HG03139 (cell line): ENCODE results near the gene POR.
"Not testable (repeated sequence)": the region's sequence is repeated elsewhere in the genome, so short reads cannot be mapped to it uniquely, and the experiment has no call there.

Source experiments
- ATAC-seq: cut with Tn5 transposase; IDR thresholded peaks from one replicate; pipeline ENCODE4 v1.9.1; 2021; ENCODE audit not compliant: unreplicated experiment

Gene POR

GRCh38 chr7:75988568-75989499, 73.9 kb downstream of the POR start:
- no peak for ATAC-seq

- no peak for ATAC-seq
Measured at GRCh38 chr7:75989500-75990388, 74.8 kb downstream of the POR start.

DNA sequence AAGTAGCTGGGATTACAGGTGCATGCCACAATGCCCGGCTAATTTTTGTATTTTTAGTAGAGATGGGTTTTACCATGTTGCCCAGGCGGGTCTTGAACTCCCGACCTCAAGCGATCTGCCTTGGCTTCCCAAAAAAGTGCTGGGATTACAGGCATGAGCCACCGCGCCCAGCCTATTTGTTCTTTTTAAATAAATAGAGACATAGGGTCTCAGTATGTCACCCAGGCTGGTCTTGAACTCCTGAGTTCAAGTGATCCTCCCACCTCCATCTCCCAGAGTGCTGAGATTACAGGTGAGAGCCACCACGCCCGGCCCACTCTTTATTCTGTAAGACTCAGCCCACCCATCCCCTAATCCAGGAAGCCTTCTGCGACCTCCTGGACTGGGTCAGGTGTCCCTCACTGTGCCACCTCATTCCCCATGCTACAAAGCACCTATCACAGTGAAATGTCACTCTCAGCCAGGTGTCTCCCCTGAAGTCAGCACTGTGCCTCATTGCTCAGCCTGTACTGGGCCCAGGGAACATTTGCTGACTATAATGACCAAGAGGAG, 76.7 kb downstream of the POR start:
- no peak for ATAC-seq

GRCh38 chr7:75992083-75992755, 77.3 kb downstream of the POR start:
- ATAC-seq: no peak

DNA sequence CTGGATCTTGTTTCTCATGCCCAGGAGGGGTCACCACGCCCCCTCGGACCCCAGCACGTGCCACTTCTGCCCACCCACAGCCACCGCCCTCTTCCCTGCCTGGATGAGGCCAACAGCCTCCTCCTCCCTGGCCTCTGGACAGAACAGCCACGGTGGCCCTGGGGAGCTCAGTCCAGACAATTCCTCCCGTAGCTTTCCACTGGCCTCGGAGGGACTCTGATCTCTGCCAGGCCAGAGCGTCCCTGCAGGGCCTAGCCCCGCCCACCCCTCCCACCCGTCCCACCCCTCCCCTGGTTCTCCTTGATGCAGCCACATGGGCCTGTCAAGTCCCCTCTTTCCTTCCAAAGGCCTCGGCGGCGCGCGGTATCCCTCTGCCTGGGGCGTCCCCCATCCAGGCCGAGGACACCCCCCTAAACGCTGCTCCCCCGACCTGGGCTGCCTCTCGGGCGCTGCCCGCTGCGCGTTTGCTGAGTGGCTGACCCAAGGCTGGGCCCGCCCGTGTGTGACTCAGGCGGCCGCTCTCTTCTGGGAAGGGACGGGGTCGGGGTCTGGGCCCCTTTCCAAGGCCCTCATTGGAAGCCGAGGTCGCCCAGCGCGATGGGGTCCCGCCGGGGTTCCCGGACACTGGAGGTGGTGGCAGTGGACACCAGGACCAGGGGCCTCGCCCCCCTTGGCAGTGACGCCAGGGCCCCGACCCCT, 78.9 kb downstream of the POR start:
- no peak for ATAC-seq

- peak; percentile 89 for ATAC-seq
Measured at GRCh38 chr7:75994388-75995051, 79.6 kb downstream of the POR start, which contains the start of gene TMEM120A. TSS of gene TMEM120A (minus strand) at chr7:75994595. CDS start at chr7:75994570, 25 bp downstream.

DNA sequence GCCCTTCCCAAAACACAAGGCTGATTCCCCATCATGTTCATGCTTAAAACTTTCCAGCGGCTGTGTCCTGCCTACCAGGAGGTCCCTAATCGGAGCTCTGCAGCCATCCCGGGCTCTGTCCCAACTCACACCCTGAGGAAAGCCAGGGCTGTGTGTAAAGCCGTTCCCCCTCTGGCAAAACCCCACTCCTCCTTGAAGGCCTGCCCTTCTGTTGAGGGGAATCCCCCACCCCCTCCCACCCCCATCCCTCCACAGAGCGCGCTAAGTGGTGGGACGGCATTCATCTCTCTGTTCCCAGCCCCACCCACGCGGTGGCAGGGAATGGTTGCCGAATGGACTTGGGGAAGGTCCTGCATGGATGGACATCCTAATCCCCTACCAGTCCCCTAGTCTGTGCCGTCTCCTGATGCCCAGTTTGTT, 80.1 kb downstream of the POR start:
- ATAC-seq: no peak

- ATAC-seq: no peak
Measured at GRCh38 chr7:75995996-75996395, 81.0 kb downstream of the POR start.

GRCh38 chr7:75996476-75996875, 81.5 kb downstream of the POR start:
- no peak for ATAC-seq

GRCh38 chr7:75998038-75998437, 83.1 kb downstream of the POR start:
- ATAC-seq: no peak

DNA sequence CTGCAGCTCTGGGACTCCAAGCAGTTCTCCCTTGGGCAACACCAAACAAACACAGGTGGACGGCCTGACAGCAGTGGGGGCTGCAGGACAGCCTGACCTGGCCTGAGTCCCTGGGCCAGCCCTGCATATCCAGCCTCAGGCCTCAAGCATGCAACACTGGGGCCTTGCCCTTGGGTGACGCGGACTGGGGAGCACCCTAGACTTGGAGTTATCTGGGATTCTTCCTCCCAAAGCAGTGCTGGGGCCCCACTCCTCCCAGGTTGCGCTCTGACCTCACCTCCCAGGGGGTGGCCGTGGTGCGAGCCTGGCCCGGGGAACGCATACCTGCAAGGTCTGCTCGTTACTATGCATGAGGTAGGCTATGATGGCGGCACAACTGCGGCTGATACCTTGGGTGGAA, 85.6 kb downstream of the POR start:
- ATAC-seq: no peak

DNA sequence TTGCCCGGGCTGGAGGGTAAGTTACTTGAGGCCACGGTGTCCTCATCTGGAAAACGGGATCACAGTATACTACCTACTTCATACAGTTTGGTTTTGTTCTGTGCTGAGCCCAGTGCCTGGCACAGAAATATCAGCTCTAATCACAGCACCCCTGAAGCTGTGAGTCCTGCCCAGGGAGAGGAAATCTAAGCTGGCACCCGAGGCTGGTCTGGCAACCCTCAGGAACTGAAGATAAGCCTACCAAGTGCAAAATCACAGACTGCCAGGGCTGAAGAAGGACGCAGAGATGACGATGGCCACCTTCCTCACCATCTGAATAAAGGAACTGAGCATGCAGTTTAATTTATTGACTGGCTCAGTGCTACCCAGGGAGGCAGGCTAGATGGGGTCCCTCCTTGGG, 87.2 kb downstream of the POR start:
- no peak for ATAC-seq

DNA sequence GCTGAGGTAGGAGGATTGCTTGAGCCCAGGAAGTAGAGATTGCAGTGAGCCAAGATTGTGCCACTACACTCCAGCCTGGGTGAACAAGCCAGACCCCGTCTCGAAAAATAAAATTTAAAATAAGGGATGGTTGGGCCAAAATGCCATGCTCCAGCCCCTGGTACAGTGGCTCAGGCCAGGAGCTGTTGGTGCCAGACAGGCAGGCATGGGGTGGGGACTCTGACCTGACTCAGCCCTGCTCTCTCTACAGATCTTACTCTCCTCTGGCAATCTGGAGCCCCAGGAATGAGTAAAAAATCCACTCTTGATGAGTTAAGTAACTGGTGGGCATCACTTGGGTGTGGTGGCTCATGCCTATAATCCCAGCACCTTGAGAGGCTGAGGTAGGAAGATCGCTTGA, 87.9 kb downstream of the POR start:
- no peak for ATAC-seq

DNA sequence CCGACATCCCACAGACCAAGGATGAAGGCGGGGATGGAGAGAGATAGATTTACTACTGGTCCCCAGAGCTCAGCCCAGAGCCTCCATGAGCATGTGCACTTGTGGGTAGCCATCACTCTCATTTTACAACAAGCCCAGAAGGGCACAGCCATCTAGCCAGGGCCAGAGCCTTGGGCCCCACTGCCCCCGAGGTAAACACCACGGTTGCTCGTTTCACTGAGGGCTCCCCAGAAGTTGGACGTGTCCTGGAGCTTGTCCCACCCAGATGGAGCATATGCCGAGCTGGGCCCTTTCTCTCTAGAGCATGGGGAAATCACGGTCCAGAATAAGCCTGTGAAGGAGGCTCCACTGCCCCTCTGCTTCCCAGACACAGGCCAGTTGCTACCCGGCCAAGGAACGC, 88.4 kb downstream of the POR start:
- no peak for ATAC-seq

- not testable (repeated sequence) for ATAC-seq
Measured at GRCh38 chr7:76005004-76005403, 90.0 kb downstream of the POR start.

DNA sequence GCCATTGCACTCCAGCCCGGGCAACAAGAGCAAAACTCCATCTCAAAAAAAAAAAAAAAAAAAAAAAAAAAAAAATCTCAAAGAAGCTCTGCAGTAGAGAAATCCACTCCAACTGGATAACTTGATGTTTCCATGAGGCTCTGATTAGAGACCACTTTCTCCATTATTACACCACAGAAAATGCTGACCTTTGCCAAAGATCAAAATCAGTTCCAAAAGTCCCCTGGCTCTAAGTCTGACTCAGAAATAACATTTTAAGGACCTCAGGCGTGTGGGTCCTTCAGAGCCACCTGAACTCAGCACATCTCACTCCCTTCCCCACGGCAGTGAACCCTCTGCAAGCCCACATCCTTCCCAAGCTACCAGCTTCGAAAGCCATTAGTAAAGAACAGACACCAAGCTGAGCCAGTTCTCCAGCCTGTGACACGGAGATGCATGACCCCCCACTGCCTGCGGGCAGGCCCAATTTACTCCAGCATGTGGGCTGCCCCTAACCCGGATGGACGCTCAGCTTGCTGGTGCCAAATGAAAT, 93.3 kb downstream of the POR start:
- ATAC-seq: no peak

GRCh38 chr7:76009672-76010600, 95.0 kb downstream of the POR start:
- no peak for ATAC-seq

DNA sequence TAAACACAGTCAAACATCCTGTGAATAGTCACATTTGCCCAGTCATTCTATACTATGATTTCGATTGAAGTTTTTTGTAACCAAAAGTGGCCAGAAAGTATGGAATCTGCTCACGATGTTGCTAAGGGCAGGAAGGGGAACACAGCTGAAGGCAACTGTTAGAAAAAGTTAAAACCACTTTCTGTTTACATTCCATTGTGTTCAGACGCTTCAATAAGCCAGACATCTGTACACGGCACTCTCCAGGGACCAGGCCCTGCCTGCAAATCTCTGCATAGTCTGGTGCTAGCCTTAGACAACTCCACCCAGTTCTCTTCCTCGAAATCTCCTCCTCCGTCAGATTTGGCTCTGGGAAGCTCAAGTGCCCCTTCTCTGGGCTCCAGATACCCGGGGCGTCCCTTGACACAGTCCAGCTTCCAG, 96.5 kb downstream of the POR start:
- ATAC-seq: no peak
